Brain pericyte (primary cell): ENCODE data around the gene ENDOG.
"Not testable (repeated sequence)": the region's sequence is repeated elsewhere in the genome, so short reads cannot be mapped to it uniquely, and the experiment has no call there.

ENCODE experiments used
- DNase-seq: peaks from one replicate; pipeline ENCODE4 v3.0.0-alpha.2; 2012; ENCODE audit warnings: low read depth, low spot score

ENDOG gene

GRCh38 chr9:128862401-128862851 is 44.1 kb downstream of the ENDOG start:
- DNase-seq = no peak

- DNase-seq = no peak
These were observed 45.3 kb downstream of the ENDOG start for GRCh38 chr9:128863647-128864046.

- DNase-seq = no peak
These were observed 52.0 kb downstream of the ENDOG start for GRCh38 chr9:128870128-128870940.

- not testable (repeated sequence) for DNase-seq
These were observed 52.6 kb downstream of the ENDOG start for GRCh38 chr9:128870941-128871265.
